ENCODE measurements around the gene PTX3.
A peak's percentile ranks its signal among the peaks of the same experiment; 100 is the strongest.

Gene PTX3

DNA sequence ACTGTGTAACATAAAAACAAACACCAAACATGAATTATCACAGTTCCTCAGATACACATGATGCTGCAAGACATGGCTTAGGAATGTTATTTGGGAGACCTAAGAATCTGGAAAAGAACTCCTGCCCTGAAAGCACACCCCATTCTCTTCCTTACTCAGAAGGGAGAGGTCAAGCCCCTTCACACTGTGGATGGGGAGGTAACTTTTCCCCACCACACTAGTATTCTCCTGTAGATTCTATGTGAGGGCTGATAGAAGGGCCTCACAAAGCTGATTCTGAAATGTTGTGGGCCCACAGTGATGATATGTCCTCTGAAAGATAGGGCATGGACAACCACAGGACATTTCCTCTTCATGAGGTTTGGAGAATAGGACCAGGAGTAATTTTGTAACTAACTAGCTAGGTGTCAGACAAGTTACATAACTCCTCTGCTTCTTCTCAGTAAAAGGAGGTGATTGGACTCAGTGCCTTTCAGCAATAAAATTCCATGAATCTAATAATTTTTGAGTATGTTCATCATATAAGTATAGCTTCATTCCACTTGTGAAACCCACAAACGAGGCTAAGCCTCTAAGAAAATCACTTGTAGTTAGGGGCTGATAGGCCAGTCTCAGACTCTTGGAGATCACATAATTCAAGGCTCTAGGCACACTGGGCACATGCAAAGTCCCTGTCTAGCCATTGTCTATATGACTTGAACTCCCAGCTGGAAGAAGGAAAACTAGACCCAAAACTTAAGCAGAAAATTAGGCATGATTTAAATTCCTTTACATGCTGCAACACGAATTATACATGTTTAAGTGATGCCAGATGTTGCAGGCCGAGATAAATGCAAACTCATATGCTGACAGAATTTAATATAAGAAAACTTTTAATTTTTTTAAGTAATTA, 7.5 kb downstream of the PTX3 start:
- H3K9ac ChIP-seq (ENCODE audit: low read length), result no peak overlapping the region
- no peaks in the 10 kb centered on the region for H3K36me3 ChIP-seq (ENCODE audit: control insufficient read depth in 1 of 2, insufficient read depth in 2 of 2, low read length in 2 of 2)
- no peak overlapping the region for H3K18ac ChIP-seq (ENCODE audit: low read length)
- H2BK12ac ChIP-seq (ENCODE audit: low read length), result no peak overlapping the region
- no peaks in the 10 kb centered on the region for H3K4me1 ChIP-seq (ENCODE audit: control insufficient read depth in 1 of 2, insufficient read depth in 2 of 2, low read length in 2 of 2)
- H3K23ac ChIP-seq (ENCODE audit: low read length), result no peak overlapping the region
- H2BK120ac ChIP-seq (ENCODE audit: insufficient read depth, low read length, poor library complexity), result no peak overlapping the region
- H4K12ac ChIP-seq (ENCODE audit: low read depth, low read length), result no peak overlapping the region
- H3K14ac ChIP-seq (ENCODE audit: low read length), result no peak overlapping the region
- no peaks in the 10 kb centered on the region for H3K79me2 ChIP-seq (ENCODE audit: control insufficient read depth, insufficient read depth, low read length, poor library complexity)
- no peak overlapping the region for H4K91ac ChIP-seq (ENCODE audit: low read depth, low read length)
- no peaks in the 10 kb centered on the region for H3K79me1 ChIP-seq (ENCODE audit: low read length)
- no peak overlapping the region for H3K27ac ChIP-seq (ENCODE audit: low read depth, low read length)
- no peak overlapping the region for H3K4me3 ChIP-seq (ENCODE audit: low read depth, low read length)
- no peak overlapping the region for H2BK5ac ChIP-seq (ENCODE audit: low read depth, low read length, poor library complexity)
- no peaks in the 10 kb centered on the region for H3K27me3 ChIP-seq (ENCODE audit: insufficient read depth, low read length)
- WGBS (ENCODE audit: extremely low coverage, insufficient coverage, insufficient read length), result no CpG with 5 or more reads among the region's 3 CpGs
- no peak overlapping the region for H4K8ac ChIP-seq (ENCODE audit: low read depth, low read length)
- H3K4me2 ChIP-seq (ENCODE audit: low read length), result no peak overlapping the region
- no peak overlapping the region for H2AK5ac ChIP-seq (ENCODE audit: low read length)
- DNase-seq, result no peak
- H3K4ac ChIP-seq (ENCODE audit: low read depth, low read length), result no peak overlapping the region
- H2AFZ ChIP-seq (ENCODE audit: insufficient read depth, low read length, poor library complexity), result no peak overlapping the region
- H3K9me3 ChIP-seq (ENCODE audit: insufficient read depth, low read depth, low read length), result no peaks in the 10 kb centered on the region

DNA sequence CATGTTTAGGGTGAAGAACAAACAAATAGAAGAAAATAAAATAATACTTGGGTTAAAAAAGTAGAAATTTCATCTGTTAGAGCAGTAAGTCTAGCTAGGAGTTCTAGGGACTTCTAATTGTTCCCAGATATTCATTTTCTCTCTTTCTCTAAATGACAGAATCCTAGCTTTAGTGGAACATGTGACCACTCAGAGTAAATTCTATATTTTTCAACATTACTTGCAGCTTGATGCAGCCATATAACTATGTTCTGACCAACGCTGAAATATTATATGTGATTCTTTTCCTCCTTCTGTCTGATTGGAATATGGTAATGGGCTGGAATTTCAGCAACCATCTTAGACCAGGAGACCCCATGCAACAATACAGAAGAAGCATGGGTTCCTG, 8.1 kb downstream of the PTX3 start:
- Histone ChIP-seq H3K14ac (ENCODE audit: low read length) (no peak overlapping the region), H3K4ac (ENCODE audit: low read depth, low read length) (no peak overlapping the region)
- no CpG with 5 or more reads among the region's 1 CpG for WGBS (ENCODE audit: extremely low coverage, insufficient coverage, insufficient read length)

GRCh38 chr3:157445857-157446256, 9.2 kb downstream of the PTX3 start:
- Histone ChIP-seq H3K27ac (ENCODE audit: low read depth, low read length) (no peak overlapping the region), H3K27me3 (ENCODE audit: insufficient read depth, low read length) (no peaks in the 10 kb centered on the region), H3K9ac (ENCODE audit: low read length) (no peak overlapping the region), H2BK5ac (ENCODE audit: low read depth, low read length, poor library complexity) (no peak overlapping the region), H2AK5ac (ENCODE audit: low read length) (no peak overlapping the region), H2AFZ (ENCODE audit: insufficient read depth, low read length, poor library complexity) (no peak overlapping the region), H3K23ac (ENCODE audit: low read length) (no peak overlapping the region), H3K14ac (ENCODE audit: low read length) (no peak overlapping the region), H4K12ac (ENCODE audit: low read depth, low read length) (no peak overlapping the region), H2BK12ac (ENCODE audit: low read length) (no peak overlapping the region), H3K4me1 (ENCODE audit: control insufficient read depth in 1 of 2, insufficient read depth in 2 of 2, low read length in 2 of 2) (no peaks in the 10 kb centered on the region), H3K4me3 (ENCODE audit: low read depth, low read length) (no peak overlapping the region), H3K4ac (ENCODE audit: low read depth, low read length) (no peak overlapping the region), H3K4me2 (ENCODE audit: low read length) (no peak overlapping the region), H3K79me2 (ENCODE audit: control insufficient read depth, insufficient read depth, low read length, poor library complexity) (no peaks in the 10 kb centered on the region), H3K18ac (ENCODE audit: low read length) (no peak overlapping the region), H3K79me1 (ENCODE audit: low read length) (no peaks in the 10 kb centered on the region), H4K91ac (ENCODE audit: low read depth, low read length) (no peak overlapping the region), H4K8ac (ENCODE audit: low read depth, low read length) (no peak overlapping the region), H2BK120ac (ENCODE audit: insufficient read depth, low read length, poor library complexity) (no peak overlapping the region), H3K36me3 (ENCODE audit: control insufficient read depth in 1 of 2, insufficient read depth in 2 of 2, low read length in 2 of 2) (no peaks in the 10 kb centered on the region), H3K9me3 (ENCODE audit: insufficient read depth, low read depth, low read length) (no peaks in the 10 kb centered on the region)
- peak; percentile 18 to 82 for DNase-seq
- no CpG with 5 or more reads among the region's 1 CpG for WGBS (ENCODE audit: extremely low coverage, insufficient coverage, insufficient read length)

More for the DNA sequence above, 8.1 kb downstream of the PTX3 start:
- H3K4me3 ChIP-seq (ENCODE audit: low read depth, low read length), result no peak overlapping the region
- H3K27me3 ChIP-seq (ENCODE audit: insufficient read depth, low read length), result no peaks in the 10 kb centered on the region
- no peak overlapping the region for H3K23ac ChIP-seq (ENCODE audit: low read length)
- no peaks in the 10 kb centered on the region for H3K9me3 ChIP-seq (ENCODE audit: insufficient read depth, low read depth, low read length)
- no peak overlapping the region for H3K27ac ChIP-seq (ENCODE audit: low read depth, low read length)
- no peak for DNase-seq
- no peaks in the 10 kb centered on the region for H3K79me1 ChIP-seq (ENCODE audit: low read length)
- no peak overlapping the region for H3K4me2 ChIP-seq (ENCODE audit: low read length)
- no peak overlapping the region for H4K8ac ChIP-seq (ENCODE audit: low read depth, low read length)
- no peak overlapping the region for H4K12ac ChIP-seq (ENCODE audit: low read depth, low read length)
- no peaks in the 10 kb centered on the region for H3K79me2 ChIP-seq (ENCODE audit: control insufficient read depth, insufficient read depth, low read length, poor library complexity)
- no peaks in the 10 kb centered on the region for H3K36me3 ChIP-seq (ENCODE audit: control insufficient read depth in 1 of 2, insufficient read depth in 2 of 2, low read length in 2 of 2)
- H2AK5ac ChIP-seq (ENCODE audit: low read length), result no peak overlapping the region
- H2BK5ac ChIP-seq (ENCODE audit: low read depth, low read length, poor library complexity), result no peak overlapping the region
- H2AFZ ChIP-seq (ENCODE audit: insufficient read depth, low read length, poor library complexity), result no peak overlapping the region
- no peak overlapping the region for H3K9ac ChIP-seq (ENCODE audit: low read length)
- no peak overlapping the region for H4K91ac ChIP-seq (ENCODE audit: low read depth, low read length)
- no peak overlapping the region for H2BK120ac ChIP-seq (ENCODE audit: insufficient read depth, low read length, poor library complexity)
- H2BK12ac ChIP-seq (ENCODE audit: low read length), result no peak overlapping the region
- H3K18ac ChIP-seq (ENCODE audit: low read length), result no peak overlapping the region
- H3K4me1 ChIP-seq (ENCODE audit: control insufficient read depth in 1 of 2, insufficient read depth in 2 of 2, low read length in 2 of 2), result no peaks in the 10 kb centered on the region

- H2BK5ac ChIP-seq (ENCODE audit: low read depth, low read length, poor library complexity), result no peak overlapping the region
- no peaks in the 10 kb centered on the region for H3K36me3 ChIP-seq (ENCODE audit: control insufficient read depth in 1 of 2, insufficient read depth in 2 of 2, low read length in 2 of 2)
- WGBS (ENCODE audit: extremely low coverage, insufficient coverage, insufficient read length), result no CpG with 5 or more reads among the region's 3 CpGs
These were observed 10.5 kb downstream of the PTX3 start for GRCh38 chr3:157447026-157447694.

More at GRCh38 chr3:157447026-157447694, 10.5 kb downstream of the PTX3 start:
- Histone ChIP-seq H2BK120ac (ENCODE audit: insufficient read depth, low read length, poor library complexity) (no peak overlapping the region), H4K8ac (ENCODE audit: low read depth, low read length) (no peak overlapping the region), H3K9me3 (ENCODE audit: insufficient read depth, low read depth, low read length) (no peaks in the 10 kb centered on the region), H3K23ac (ENCODE audit: low read length) (no peak overlapping the region), H2AFZ (ENCODE audit: insufficient read depth, low read length, poor library complexity) (no peak overlapping the region), H3K4me1 (ENCODE audit: control insufficient read depth in 1 of 2, insufficient read depth in 2 of 2, low read length in 2 of 2) (no peaks in the 10 kb centered on the region), H2BK12ac (ENCODE audit: low read length) (no peak overlapping the region), H3K4me3 (ENCODE audit: low read depth, low read length) (no peak overlapping the region), H3K79me2 (ENCODE audit: control insufficient read depth, insufficient read depth, low read length, poor library complexity) (no peaks in the 10 kb centered on the region), H3K14ac (ENCODE audit: low read length) (no peak overlapping the region), H4K12ac (ENCODE audit: low read depth, low read length) (no peak overlapping the region), H3K27ac (ENCODE audit: low read depth, low read length) (no peak overlapping the region), H3K18ac (ENCODE audit: low read length) (no peak overlapping the region), H3K27me3 (ENCODE audit: insufficient read depth, low read length) (no peaks in the 10 kb centered on the region), H3K79me1 (ENCODE audit: low read length) (no peaks in the 10 kb centered on the region), H4K91ac (ENCODE audit: low read depth, low read length) (no peak overlapping the region), H2AK5ac (ENCODE audit: low read length) (no peak overlapping the region), H3K4ac (ENCODE audit: low read depth, low read length) (no peak overlapping the region), H3K4me2 (ENCODE audit: low read length) (no peak overlapping the region), H3K9ac (ENCODE audit: low read length) (no peak overlapping the region)
- DNase-seq, result peak in 1 of 2 donors; percentile 27
